ENCODE data around the gene BCL2L11. TPM values are rescaled to one million over a fixed set of nuclear protein-coding genes. Genes with fewer than 3 reads are reported as not detected.

Gene BCL2L11
- total RNA-seq, 6 experiments from 2014 or later, result 0.67 to 0.95 (median 0.81) TPM

- Mint-ChIP-seq H3K36me3 (ENCODE audit: low read depth) (no peaks in the 10 kb centered on the region), H3K27ac (no peak overlapping the region), H3K9me3 (no peaks in the 10 kb centered on the region), H3K27me3 (ENCODE audit: insufficient read depth) (no peaks in the 10 kb centered on the region), H3K4me3 (no peak overlapping the region), H3K4me1 (ENCODE audit: low read depth) (no peaks in the 10 kb centered on the region)
- DNase-seq, result no peak
- TF ChIP-seq, protein P1, sequence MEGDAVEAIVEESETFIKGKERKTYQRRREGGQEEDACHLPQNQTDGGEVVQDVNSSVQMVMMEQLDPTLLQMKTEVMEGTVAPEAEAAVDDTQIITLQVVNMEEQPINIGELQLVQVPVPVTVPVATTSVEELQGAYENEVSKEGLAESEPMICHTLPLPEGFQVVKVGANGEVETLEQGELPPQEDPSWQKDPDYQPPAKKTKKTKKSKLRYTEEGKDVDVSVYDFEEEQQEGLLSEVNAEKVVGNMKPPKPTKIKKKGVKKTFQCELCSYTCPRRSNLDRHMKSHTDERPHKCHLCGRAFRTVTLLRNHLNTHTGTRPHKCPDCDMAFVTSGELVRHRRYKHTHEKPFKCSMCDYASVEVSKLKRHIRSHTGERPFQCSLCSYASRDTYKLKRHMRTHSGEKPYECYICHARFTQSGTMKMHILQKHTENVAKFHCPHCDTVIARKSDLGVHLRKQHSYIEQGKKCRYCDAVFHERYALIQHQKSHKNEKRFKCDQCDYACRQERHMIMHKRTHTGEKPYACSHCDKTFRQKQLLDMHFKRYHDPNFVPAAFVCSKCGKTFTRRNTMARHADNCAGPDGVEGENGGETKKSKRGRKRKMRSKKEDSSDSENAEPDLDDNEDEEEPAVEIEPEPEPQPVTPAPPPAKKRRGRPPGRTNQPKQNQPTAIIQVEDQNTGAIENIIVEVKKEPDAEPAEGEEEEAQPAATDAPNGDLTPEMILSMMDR (IDR thresholded peaks at IDR 0.05), result no peak
Observed at GRCh38 chr2:111133603-111134002, 12.9 kb downstream of the BCL2L11 start.

DNA sequence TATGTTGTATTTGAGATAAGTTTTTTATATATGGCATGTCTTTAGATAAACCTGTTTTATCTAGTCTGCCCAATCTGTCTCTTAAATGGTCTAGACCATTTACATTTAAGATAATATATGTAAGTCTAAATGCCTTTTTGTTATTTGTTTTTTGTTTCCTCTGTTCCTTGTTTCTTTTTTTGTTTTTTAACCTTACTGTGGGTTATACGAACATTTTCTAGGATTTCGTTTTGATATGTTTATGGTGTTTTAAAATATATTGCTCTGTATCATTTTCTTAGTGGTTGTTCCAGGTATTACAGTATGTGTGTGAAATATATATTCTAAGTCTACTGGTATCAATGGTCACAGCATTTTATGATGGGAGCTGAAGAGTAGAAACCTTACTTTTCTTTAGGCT lies 13.3 kb downstream of the BCL2L11 start:
- H3K9me3 Mint-ChIP-seq, result no peaks in the 10 kb centered on the region
- no peaks in the 10 kb centered on the region for H3K4me1 Mint-ChIP-seq (ENCODE audit: low read depth)
- no peak for DNase-seq
- no peaks in the 10 kb centered on the region for H3K27me3 Mint-ChIP-seq (ENCODE audit: insufficient read depth)
- H3K27ac Mint-ChIP-seq, result no peak overlapping the region
- H3K36me3 Mint-ChIP-seq (ENCODE audit: low read depth), result no peaks in the 10 kb centered on the region
- no peak overlapping the region for H3K4me3 Mint-ChIP-seq
- TF ChIP-seq, protein P1 (IDR thresholded peaks at IDR 0.05), result peak; percentile 70

GRCh38 chr2:111135237-111135909 lies 14.7 kb downstream of the BCL2L11 start:
- DNase-seq, result no peak
- Mint-ChIP-seq H3K36me3 (ENCODE audit: low read depth) (no peaks in the 10 kb centered on the region), H3K4me1 (ENCODE audit: low read depth) (no peaks in the 10 kb centered on the region), H3K4me3 (no peak overlapping the region), H3K27ac (no peak overlapping the region), H3K9me3 (no peaks in the 10 kb centered on the region), H3K27me3 (ENCODE audit: insufficient read depth) (no peaks in the 10 kb centered on the region; the same call in 1 of the 2 replicates)
- TF ChIP-seq, protein P1 (IDR thresholded peaks at IDR 0.05), result no peak

DNA sequence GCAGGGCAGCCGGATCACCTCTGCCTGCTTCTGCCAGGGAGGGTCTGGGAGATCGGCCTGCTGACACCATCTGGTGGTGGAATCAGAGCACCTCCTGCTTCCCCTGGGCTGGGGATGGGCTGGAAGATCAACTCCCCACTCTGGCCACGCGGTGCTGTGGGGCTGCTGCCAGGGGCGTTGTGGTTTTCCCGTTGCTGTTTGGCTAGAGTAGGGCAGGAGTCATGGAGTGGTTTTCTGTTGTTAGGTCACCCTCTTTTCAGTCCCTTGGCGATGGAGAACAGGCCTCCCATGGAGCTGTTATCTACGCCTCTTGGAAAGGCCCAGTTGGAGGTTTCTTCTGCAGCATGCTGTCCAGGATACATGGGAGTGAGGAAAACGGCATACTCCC lies 15.2 kb downstream of the BCL2L11 start:
- TF ChIP-seq, protein P1 (IDR thresholded peaks at IDR 0.05), result no peak
- no peak for DNase-seq
- Mint-ChIP-seq H3K27ac (no peak overlapping the region), H3K27me3 (ENCODE audit: insufficient read depth) (no peaks in the 10 kb centered on the region; the same call in 1 of the 2 replicates), H3K4me1 (ENCODE audit: low read depth) (no peaks in the 10 kb centered on the region), H3K9me3 (no peaks in the 10 kb centered on the region), H3K36me3 (ENCODE audit: low read depth) (no peaks in the 10 kb centered on the region), H3K4me3 (no peak overlapping the region)

DNA sequence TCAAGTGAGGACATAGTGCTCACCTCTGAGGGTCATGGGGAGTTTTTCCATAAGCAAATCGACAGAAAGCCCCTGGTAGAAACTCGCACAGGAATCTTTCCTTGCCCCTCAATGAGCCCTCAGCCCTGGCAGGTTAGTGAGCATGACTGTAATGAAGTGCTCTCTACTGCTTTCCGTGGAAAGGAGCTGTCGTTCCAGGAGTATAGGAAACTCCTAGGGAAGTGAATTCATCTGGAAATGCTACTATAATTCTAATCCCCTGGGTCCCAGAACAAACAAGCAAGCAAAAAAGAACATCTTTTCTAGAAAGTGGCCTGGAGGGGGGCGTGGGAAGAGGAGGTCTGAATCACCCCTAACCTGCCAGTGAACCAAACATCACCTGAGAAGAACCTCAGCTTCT lies 18.1 kb downstream of the BCL2L11 start:
- TF ChIP-seq, protein P1 (IDR thresholded peaks at IDR 0.05), result no peak
- no peaks in the 10 kb centered on the region for H3K36me3 Mint-ChIP-seq (ENCODE audit: low read depth)
- H3K4me1 Mint-ChIP-seq (ENCODE audit: low read depth), result no peaks in the 10 kb centered on the region
- DNase-seq, result no peak
- H3K27ac Mint-ChIP-seq, result no peak overlapping the region
- no peaks in the 10 kb centered on the region for H3K9me3 Mint-ChIP-seq
- no peaks in the 10 kb centered on the region; the same call in 1 of the 2 replicates for H3K27me3 Mint-ChIP-seq (ENCODE audit: insufficient read depth)
- H3K4me3 Mint-ChIP-seq, result no peak overlapping the region

Data from HFFc6 (cell line).